ENCODE measurements around the gene NPR3.

- TF ChIP-seq POLR2A (IDR thresholded peaks at IDR 0.05) = no peak
- no peak for TF ChIP-seq CTCF (IDR thresholded peaks at IDR 0.05)
Measured at GRCh38 chr5:32690666-32691065, 20.5 kb upstream of the NPR3 start.
